K562 (cell line): ENCODE measurements around the gene SCAMP3. TPM values are rescaled to one million over a fixed set of nuclear protein-coding genes. Genes with fewer than 3 reads are reported as not detected.

Source experiments
- CEBPG ChIP-seq, 3 experiments: fragments of 200-800 bp in 1 of 3; sonication (Bioruptor generic) in 1 of 3; sonication (generic) in 1 of 3; formaldehyde crosslinking in 1 of 3; IDR thresholded peaks in 2 of 3; conservative IDR thresholded peaks in 1 of 3; 2 replicates each; pipeline versions ENCODE4 v1.6.1 to v1.8.0; 2016 to 2022; ENCODE audit warnings: missing compliant biosample characterization in 2 of 3, missing genetic modification characterization in 2 of 3, mild to moderate bottlenecking in 1 of 3, missing genetic modification reagents in 1 of 3
- DIDO1 ChIP-seq: fragments of 450-650 bp; IDR thresholded peaks from 2 replicates; pipeline ENCODE4 v1.6.1; 2016; ENCODE audit warnings: low read depth, missing biosample characterization, missing genetic modification characterization
- E2F5 ChIP-seq: sonication (generic); formaldehyde crosslinking; IDR thresholded peaks from 2 replicates; pipeline ENCODE4 v1.8.0; 2022; ENCODE audit warnings: mild to moderate bottlenecking, missing genetic modification reagents
- E2F6 ChIP-seq, 2 experiments: IDR thresholded peaks; 2 replicates each; pipeline ENCODE4 v1.6.1; 2011; ENCODE audit warnings: borderline replicate concordance in 1 of 2, control low read depth in 1 of 2, low read depth in 1 of 2, low read length in 1 of 2, mild to moderate bottlenecking in 1 of 2, mixed read lengths in 1 of 2, moderate library complexity in 1 of 2; ENCODE audit not compliant: insufficient read depth in 1 of 2, insufficient read length in 1 of 2, poor library complexity in 1 of 2, severe bottlenecking in 1 of 2; ENCODE audit errors: extremely low read depth in 1 of 2
- FIP1L1 ChIP-seq: fragments of 200-400 bp; formaldehyde crosslinking; IDR thresholded peaks from 2 replicates; pipeline ENCODE4 v1.6.1; 2018; ENCODE audit warnings: mild to moderate bottlenecking, low read depth, low read length; ENCODE audit not compliant: poor library complexity, severe bottlenecking
- HOMEZ ChIP-seq: fragments of 250-450 bp; sonication (Bioruptor Pico); IDR thresholded peaks from 2 replicates; pipeline ENCODE4 v1.4.0; 2020; ENCODE audit warnings: mild to moderate bottlenecking, moderate library complexity
- KAT8 ChIP-seq: fragments of 450-650 bp; IDR thresholded peaks from 2 replicates; pipeline ENCODE4 v1.6.1; 2016; ENCODE audit warnings: low read depth, mild to moderate bottlenecking
- MAFG ChIP-seq: fragments of 450-650 bp; conservative IDR thresholded peaks from 2 replicates; pipeline ENCODE4 v1.6.1; 2016; ENCODE audit warnings: missing genetic modification characterization, missing compliant biosample characterization
- OTX1 ChIP-seq: fragments of 450-650 bp; formaldehyde crosslinking; IDR thresholded peaks from 2 replicates; pipeline ENCODE4 v1.4.0; 2022; ENCODE audit warnings: mild to moderate bottlenecking
- POLR3A ChIP-seq: IDR thresholded peaks from 2 replicates; pipeline ENCODE4 v1.6.1; 2011; ENCODE audit warnings: borderline replicate concordance, mild to moderate bottlenecking, moderate library complexity; ENCODE audit not compliant: insufficient read length, insufficient read depth; ENCODE audit errors: extremely low read depth
- RBM39 ChIP-seq: fragments of 200-400 bp; formaldehyde crosslinking; optimal IDR thresholded peaks from 2 replicates; pipeline ENCODE3; 2018; ENCODE audit warnings: low read depth, low read length
- ZNF184 ChIP-seq: sonication (generic); formaldehyde crosslinking; IDR thresholded peaks from 2 replicates; pipeline ENCODE4 v1.5.0; 2020; ENCODE audit warnings: missing genetic modification reagents
- ZNF224 ChIP-seq: sonication (generic); formaldehyde crosslinking; IDR thresholded peaks from 2 replicates; pipeline ENCODE4 v1.8.0; 2022; ENCODE audit warnings: mild to moderate bottlenecking, missing genetic modification reagents
- ZNF57 ChIP-seq: fragments of 450-650 bp; formaldehyde crosslinking; IDR thresholded peaks from 2 replicates; pipeline ENCODE4 v1.4.0; 2020; ENCODE audit warnings: mild to moderate bottlenecking, moderate library complexity
- ZNF583 ChIP-seq: fragments of 250-450 bp; sonication (Bioruptor Pico); IDR thresholded peaks from 2 replicates; pipeline ENCODE4 v1.4.0; 2020
- ZNF639 ChIP-seq, 2 experiments: fragments of 200-800 bp in 1 of 2; sonication (Bioruptor generic) in 1 of 2; sonication (generic) in 1 of 2; formaldehyde crosslinking in 1 of 2; IDR thresholded peaks in 1 of 2; conservative IDR thresholded peaks in 1 of 2; 2 replicates each; pipeline versions ENCODE4 v1.5.0 to v1.6.1; 2016 to 2020; ENCODE audit warnings: missing compliant biosample characterization in 1 of 2, missing genetic modification characterization in 1 of 2, missing genetic modification reagents in 1 of 2
- ZNF766 ChIP-seq: fragments of 200-800 bp; sonication (Bioruptor generic); conservative IDR thresholded peaks from 2 replicates; pipeline ENCODE4 v1.6.1; 2016; ENCODE audit warnings: missing genetic modification characterization, missing compliant biosample characterization
- polyA plus RNA-seq, 8 experiments: library from polyadenylated mRNA; depleted of rRNA in 4 of 8; stranded (reverse) in 5 of 8; unstranded in 3 of 8; fragments of >200 nt; fragmentation: Nextera tagmentation in 2 of 8; fragmentation: Illumina TruSeq in 1 of 8; extraction: Ambion mirVana in 2 of 8; extraction: Trizol in 1 of 8; gene quantifications; 2 replicates each; pipeline versions ENCODE4 v1.2.1 to v1.2.3, GENCODE V29; 2011 to 2014; ENCODE audit warnings: inconsistent platforms in 1 of 8, missing spikeins in 1 of 8
- total RNA-seq, 7 experiments: library from RNA; depleted of rRNA in 6 of 7; stranded (reverse); fragments of >200 nt in 6 of 7; fragmentation: Illumina TruSeq in 2 of 7; extraction: Trizol in 2 of 7; gene quantifications; 2 replicates each; pipeline versions ENCODE4 v1.2.1 to v1.2.3, GENCODE V29; 2011 to 2021; ENCODE audit warnings: low replicate concordance in 1 of 7
- TF ChIP-seq, protein P1 (sequence below): fragments of 450-650 bp; IDR thresholded peaks from 2 replicates; pipeline ENCODE4 v1.6.1; 2014; ENCODE audit warnings: low read depth, mild to moderate bottlenecking, moderate library complexity, borderline replicate concordance

The SCAMP3 gene
- total and polyA plus RNA-seq, 9 of the 15 experiments (the other 6 are each of a cell fraction or from before 2014, with no cell fraction given), result 14.2 to 131 (median 86.1) TPM

- TF ChIP-seq, protein P1, sequence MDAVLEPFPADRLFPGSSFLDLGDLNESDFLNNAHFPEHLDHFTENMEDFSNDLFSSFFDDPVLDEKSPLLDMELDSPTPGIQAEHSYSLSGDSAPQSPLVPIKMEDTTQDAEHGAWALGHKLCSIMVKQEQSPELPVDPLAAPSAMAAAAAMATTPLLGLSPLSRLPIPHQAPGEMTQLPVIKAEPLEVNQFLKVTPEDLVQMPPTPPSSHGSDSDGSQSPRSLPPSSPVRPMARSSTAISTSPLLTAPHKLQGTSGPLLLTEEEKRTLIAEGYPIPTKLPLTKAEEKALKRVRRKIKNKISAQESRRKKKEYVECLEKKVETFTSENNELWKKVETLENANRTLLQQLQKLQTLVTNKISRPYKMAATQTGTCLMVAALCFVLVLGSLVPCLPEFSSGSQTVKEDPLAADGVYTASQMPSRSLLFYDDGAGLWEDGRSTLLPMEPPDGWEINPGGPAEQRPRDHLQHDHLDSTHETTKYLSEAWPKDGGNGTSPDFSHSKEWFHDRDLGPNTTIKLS, result peak; percentile 95
- TF ChIP-seq POLR3A (no peak), OTX1 (no peak), ZNF639 (CRISPR knock-in tag; conservative IDR thresholded peaks at IDR 0.05 in 1 of 2, IDR thresholded peaks at IDR 0.05 in 1 of 2) (peak in 1 of 2 experiments; percentile 43; a peak in 2 of 4 replicates), HOMEZ (CRISPR knock-in tag) (no peak), ZNF57 (no peak), ZNF184 (CRISPR knock-in tag) (no peak), FIP1L1 (no peak), E2F5 (CRISPR knock-in tag) (no peak), RBM39 (no peak), ZNF224 (CRISPR knock-in tag) (no peak), MAFG (tag) (no peak), DIDO1 (tag) (0 out of 2 replicates have a peak, but pooled peaks have one; percentile 34), KAT8 (no peak), ZNF583 (CRISPR knock-in tag) (no peak), CEBPG (CRISPR knock-in tag; IDR thresholded peaks at IDR 0.05) (peak; percentile 59), CEBPG (tag; conservative IDR thresholded peaks at IDR 0.05 in 1 of 2, IDR thresholded peaks at IDR 0.05 in 1 of 2) (no peak), E2F6 (IDR thresholded peaks at IDR 0.05; ENCODE audit: borderline replicate concordance in 1 of 2, extremely low read depth in 1 of 2, insufficient read depth in 1 of 2, insufficient read length in 1 of 2, low read depth in 1 of 2, low read length in 1 of 2, poor library complexity in 1 of 2, severe bottlenecking in 1 of 2) (peak; percentile 67 to 84), ZNF766 (CRISPR knock-in tag) (no peak; the same call in 1 of the 2 replicates)
Observed at GRCh38 chr1:155308493-155309422, 46.6 kb upstream of the SCAMP3 start, which contains the start of gene FDPS (continued).
